SW 1271 (cell line): ENCODE data around the gene PTPRM.
A peak's percentile ranks its signal among the peaks of the same experiment; 100 is the strongest.
"Not testable (repeated sequence)": the region's sequence is repeated elsewhere in the genome, so short reads cannot be mapped to it uniquely, and the experiment has no call there.

Experiments used
- DNase-seq, 2 experiments: peaks; one replicate each; lab custom pipeline; 2025; lab: John Stamatoyannopoulos, UW

Gene PTPRM

GRCh38 chr18:7950380-7951136 is 383.4 kb downstream of the PTPRM start:
- peak in 1 of 2 experiments; percentile 3 for DNase-seq

GRCh38 chr18:7953095-7953958 is 386.2 kb downstream of the PTPRM start:
- DNase-seq = no peak

- no peak for DNase-seq
These were observed 387.1 kb downstream of the PTPRM start for GRCh38 chr18:7954238-7954637.

GRCh38 chr18:7955175-7955574 is 388.1 kb downstream of the PTPRM start:
- DNase-seq = no peak

- no peak for DNase-seq
These were observed 390.2 kb downstream of the PTPRM start for GRCh38 chr18:7957297-7957696.

GRCh38 chr18:7958081-7958896 is 391.2 kb downstream of the PTPRM start:
- no peak for DNase-seq

- no peak for DNase-seq
These were observed 391.7 kb downstream of the PTPRM start for GRCh38 chr18:7958897-7959146.

GRCh38 chr18:7966682-7967081 is 399.6 kb downstream of the PTPRM start:
- DNase-seq = not testable (repeated sequence)

- DNase-seq = no peak
These were observed 407.2 kb downstream of the PTPRM start for GRCh38 chr18:7974200-7974874.

- no peak for DNase-seq
These were observed 410.8 kb downstream of the PTPRM start for GRCh38 chr18:7977897-7978296.

- no peak for DNase-seq
These were observed 411.7 kb downstream of the PTPRM start for GRCh38 chr18:7978834-7979233.

GRCh38 chr18:7979714-7980113 is 412.6 kb downstream of the PTPRM start:
- no peak for DNase-seq

- DNase-seq = no peak
These were observed 413.0 kb downstream of the PTPRM start for GRCh38 chr18:7980136-7980535.

- no peak for DNase-seq
These were observed 413.5 kb downstream of the PTPRM start for GRCh38 chr18:7980656-7981055.

GRCh38 chr18:7982216-7982615 is 415.1 kb downstream of the PTPRM start:
- no peak for DNase-seq

GRCh38 chr18:7987284-7987976 is 420.3 kb downstream of the PTPRM start:
- DNase-seq = no peak

- DNase-seq = no peak
These were observed 423.6 kb downstream of the PTPRM start for GRCh38 chr18:7990670-7991069.

- no peak for DNase-seq
These were observed 434.7 kb downstream of the PTPRM start for GRCh38 chr18:8001711-8002301.

GRCh38 chr18:8003878-8004675 is 437.0 kb downstream of the PTPRM start:
- DNase-seq = no peak

- no peak for DNase-seq
These were observed 437.7 kb downstream of the PTPRM start for GRCh38 chr18:8004792-8005191.
